Astrocyte (in vitro differentiated cells and primary cell): ENCODE data around the gene SLC16A2. TPM values are rescaled to one million over a fixed set of nuclear protein-coding genes. Genes with fewer than 3 reads are reported as not detected.

Source experiments
- DNase-seq: peaks from one replicate; pipeline ENCODE4 v3.0.0-alpha.2; 2010; ENCODE audit warnings: low read depth
- FAIRE-seq: peaks from 2 replicates; lab custom pipeline; 2011; peaks lifted over from hg19 to GRCh38; lab: Jason Lieb, UNC
- H2AFZ ChIP-seq: 2 replicates; pipeline ENCODE4 v1.6.0; 2012; ENCODE audit warnings: low read depth, low read length, inconsistent platforms
- H3K27ac ChIP-seq: 2 replicates; pipeline ENCODE4 v1.5.1; 2011; ENCODE audit warnings: low read depth, low read length, inconsistent platforms
- H3K27me3 ChIP-seq: 2 replicates; pipeline ENCODE4 v1.6.0; 2011; ENCODE audit warnings: low read length, inconsistent platforms; ENCODE audit not compliant: insufficient read depth
- H3K36me3 ChIP-seq: 2 replicates; pipeline ENCODE4 v1.5.1; 2011; ENCODE audit warnings: low read length, inconsistent platforms; ENCODE audit not compliant: insufficient read depth
- H3K4me1 ChIP-seq: 2 replicates; pipeline ENCODE4 v1.5.1; 2011; ENCODE audit warnings: low read length, inconsistent platforms; ENCODE audit not compliant: insufficient read depth
- H3K4me2 ChIP-seq: 2 replicates; pipeline ENCODE4 v1.6.0; 2012; ENCODE audit warnings: low read length, inconsistent platforms
- H3K4me3 ChIP-seq: 2 replicates; pipeline ENCODE4 v1.5.1; 2011; ENCODE audit warnings: low read depth, mild to moderate bottlenecking, low read length, inconsistent platforms; ENCODE audit not compliant: insufficient read depth
- H3K79me2 ChIP-seq: 2 replicates; pipeline ENCODE4 v1.6.0; 2012; ENCODE audit warnings: mild to moderate bottlenecking, low read length, inconsistent platforms; ENCODE audit not compliant: insufficient read depth
- H3K9ac ChIP-seq: 2 replicates; pipeline ENCODE4 v1.6.0; 2012; ENCODE audit warnings: mild to moderate bottlenecking, low read length, inconsistent platforms
- H3K9me3 ChIP-seq: 2 replicates; pipeline ENCODE4 v1.5.1; 2012; ENCODE audit warnings: low read depth, mild to moderate bottlenecking, low read length, inconsistent platforms; ENCODE audit not compliant: insufficient read depth
- H4K20me1 ChIP-seq: 2 replicates; pipeline ENCODE4 v1.6.0; 2012; ENCODE audit warnings: low read length, inconsistent platforms; ENCODE audit not compliant: insufficient read depth
- H3K27ac Mint-ChIP-seq: one replicate; pipeline ENCODE4 v1.8.0; 2021; ENCODE audit warnings: mild to moderate bottlenecking, mixed read lengths; ENCODE audit not compliant: unreplicated experiment
- H3K27me3 Mint-ChIP-seq: one replicate; pipeline ENCODE4 v1.8.0; 2021; ENCODE audit warnings: low read depth, mixed read lengths; ENCODE audit not compliant: unreplicated experiment
- H3K36me3 Mint-ChIP-seq: one replicate; pipeline ENCODE4 v1.8.0; 2021; ENCODE audit warnings: low read depth, mixed read lengths; ENCODE audit not compliant: unreplicated experiment
- H3K4me1 Mint-ChIP-seq: one replicate; pipeline ENCODE4 v1.8.0; 2021; ENCODE audit warnings: low read depth, mixed read lengths; ENCODE audit not compliant: unreplicated experiment
- H3K4me3 Mint-ChIP-seq: one replicate; pipeline ENCODE4 v1.8.0; 2021; ENCODE audit warnings: mild to moderate bottlenecking, moderate library complexity, mixed read lengths; ENCODE audit not compliant: unreplicated experiment
- H3K9me3 Mint-ChIP-seq: one replicate; pipeline ENCODE4 v1.8.0; 2021; ENCODE audit warnings: mild to moderate bottlenecking, mixed read lengths; ENCODE audit not compliant: unreplicated experiment
- EZH2 ChIP-seq: IDR thresholded peaks from 2 replicates; pipeline ENCODE4 v1.6.1; 2012; ENCODE audit warnings: mild to moderate bottlenecking, low read length, inconsistent platforms; ENCODE audit not compliant: insufficient read depth
- total RNA-seq: library from RNA; stranded (reverse); gene quantifications from 2 replicates; pipeline ENCODE4 v1.2.1, GENCODE V29; 2021
- TF ChIP-seq, protein P1 (sequence below): IDR thresholded peaks from 2 replicates; pipeline ENCODE4 v1.5.1; 2011; ENCODE audit warnings: low read depth, mild to moderate bottlenecking, inconsistent platforms, low read length, moderate library complexity; ENCODE audit not compliant: insufficient read depth

Gene SLC16A2
- total RNA-seq, 1 donor from 2014 or later, result 21.1 TPM

DNA sequence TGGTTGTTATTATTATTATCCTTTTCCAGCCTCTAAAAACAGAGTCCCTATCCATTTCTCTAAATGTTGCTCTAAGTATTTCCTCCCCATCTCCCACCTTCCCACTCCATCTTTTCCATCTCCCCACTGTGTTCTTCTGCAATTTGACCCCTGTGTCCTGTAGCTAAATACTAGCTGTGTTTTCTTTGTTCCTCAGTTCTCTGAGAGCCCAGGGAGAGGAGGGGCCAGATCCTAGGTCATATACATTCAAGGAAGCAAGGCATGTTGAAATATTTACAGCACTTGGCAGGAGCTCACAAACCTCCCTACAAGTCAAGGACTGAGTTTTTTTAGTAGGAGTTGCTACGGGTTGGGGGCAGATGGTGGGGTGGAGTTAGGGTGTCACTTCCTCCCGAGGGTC is 10.5 kb downstream of the SLC16A2 start:
- H3K4me3 Mint-ChIP-seq, result no peak overlapping the region

DNA sequence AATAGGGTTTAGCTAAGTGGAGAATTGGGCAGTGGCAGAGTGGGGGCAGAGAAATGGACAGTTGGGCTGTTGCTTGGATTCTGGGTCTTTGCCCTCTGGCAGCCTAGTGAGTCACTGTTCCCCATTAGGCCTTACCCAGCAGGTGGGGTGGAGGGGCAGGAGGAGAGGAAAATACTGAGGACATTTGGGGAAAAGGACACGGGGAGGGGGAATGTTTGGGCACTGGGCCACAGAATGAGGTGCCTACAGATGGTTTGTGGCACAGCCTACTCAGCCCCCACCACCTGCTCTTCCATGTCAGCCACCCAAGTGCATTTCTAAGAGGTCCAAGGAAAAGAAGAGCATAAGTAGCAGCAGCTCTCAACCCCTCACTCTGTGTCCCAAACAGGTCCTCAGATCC is 13.0 kb downstream of the SLC16A2 start:
- Histone ChIP-seq H3K9me3 (no peaks in the 10 kb centered on the region), H3K9ac (no peak overlapping the region), H3K4me2 (no peak overlapping the region), H3K4me1 (no peaks in the 10 kb centered on the region), H3K36me3 (no peaks in the 10 kb centered on the region), H2AFZ (no peak overlapping the region), H3K4me3 (no peak overlapping the region), H3K27me3 (no peaks in the 10 kb centered on the region), H4K20me1 (no peaks in the 10 kb centered on the region), H3K27ac (no peak overlapping the region), H3K79me2 (no peaks in the 10 kb centered on the region)
- Mint-ChIP-seq H3K36me3 (no peaks in the 10 kb centered on the region), H3K4me1 (no peaks in the 10 kb centered on the region), H3K9me3 (no peaks in the 10 kb centered on the region), H3K27ac (no peak overlapping the region), H3K4me3 (no peak overlapping the region), H3K27me3 (no peaks in the 10 kb centered on the region)
- DNase-seq (no peak), FAIRE-seq (no peak)
- TF ChIP-seq, protein P1, sequence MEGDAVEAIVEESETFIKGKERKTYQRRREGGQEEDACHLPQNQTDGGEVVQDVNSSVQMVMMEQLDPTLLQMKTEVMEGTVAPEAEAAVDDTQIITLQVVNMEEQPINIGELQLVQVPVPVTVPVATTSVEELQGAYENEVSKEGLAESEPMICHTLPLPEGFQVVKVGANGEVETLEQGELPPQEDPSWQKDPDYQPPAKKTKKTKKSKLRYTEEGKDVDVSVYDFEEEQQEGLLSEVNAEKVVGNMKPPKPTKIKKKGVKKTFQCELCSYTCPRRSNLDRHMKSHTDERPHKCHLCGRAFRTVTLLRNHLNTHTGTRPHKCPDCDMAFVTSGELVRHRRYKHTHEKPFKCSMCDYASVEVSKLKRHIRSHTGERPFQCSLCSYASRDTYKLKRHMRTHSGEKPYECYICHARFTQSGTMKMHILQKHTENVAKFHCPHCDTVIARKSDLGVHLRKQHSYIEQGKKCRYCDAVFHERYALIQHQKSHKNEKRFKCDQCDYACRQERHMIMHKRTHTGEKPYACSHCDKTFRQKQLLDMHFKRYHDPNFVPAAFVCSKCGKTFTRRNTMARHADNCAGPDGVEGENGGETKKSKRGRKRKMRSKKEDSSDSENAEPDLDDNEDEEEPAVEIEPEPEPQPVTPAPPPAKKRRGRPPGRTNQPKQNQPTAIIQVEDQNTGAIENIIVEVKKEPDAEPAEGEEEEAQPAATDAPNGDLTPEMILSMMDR, result no peak
- no peak for TF ChIP-seq EZH2

More for the DNA sequence above, 10.5 kb downstream of the SLC16A2 start:
- no peak for DNase-seq
- Mint-ChIP-seq H3K4me1 (no peaks in the 10 kb centered on the region), H3K9me3 (no peaks in the 10 kb centered on the region), H3K27me3 (no peaks in the 10 kb centered on the region), H3K36me3 (no peaks in the 10 kb centered on the region), H3K27ac (no peak overlapping the region)
- FAIRE-seq, result no peak
- TF ChIP-seq EZH2, result no peak
- TF ChIP-seq, protein P1, result no peak
- Histone ChIP-seq H4K20me1 (no peaks in the 10 kb centered on the region), H3K27me3 (no peaks in the 10 kb centered on the region), H3K9ac (no peak overlapping the region), H3K9me3 (no peaks in the 10 kb centered on the region), H3K36me3 (no peaks in the 10 kb centered on the region), H3K4me2 (no peak overlapping the region), H3K4me3 (no peak overlapping the region), H3K27ac (no peak overlapping the region), H3K79me2 (no peaks in the 10 kb centered on the region), H3K4me1 (no peaks in the 10 kb centered on the region), H2AFZ (no peak overlapping the region)

DNA sequence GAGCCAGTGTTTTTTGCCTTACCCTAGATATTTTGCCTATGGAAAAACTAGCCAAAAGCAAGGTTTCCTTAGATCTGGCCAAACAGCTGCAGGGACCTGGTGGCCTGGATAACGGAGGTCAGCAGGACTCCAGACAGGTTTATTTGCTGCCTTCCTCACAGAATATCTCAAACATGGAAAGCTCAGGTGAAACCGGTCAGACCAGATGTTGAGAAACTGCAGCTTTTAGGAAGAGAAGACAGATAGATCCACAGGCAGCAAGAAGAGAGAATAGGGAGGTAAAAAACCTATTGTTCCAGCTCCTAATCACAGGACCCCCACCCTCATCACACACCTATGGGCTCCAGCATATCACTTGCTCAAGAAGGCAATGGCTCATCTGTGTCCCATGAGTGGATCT is 16.2 kb downstream of the SLC16A2 start:
- Histone ChIP-seq H4K20me1 (no peaks in the 10 kb centered on the region), H3K36me3 (no peaks in the 10 kb centered on the region), H3K9me3 (no peaks in the 10 kb centered on the region), H3K79me2 (no peaks in the 10 kb centered on the region), H3K4me1 (no peaks in the 10 kb centered on the region), H3K4me2 (no peak overlapping the region), H3K4me3 (no peak overlapping the region), H2AFZ (no peak overlapping the region), H3K27me3 (no peaks in the 10 kb centered on the region), H3K9ac (no peak overlapping the region), H3K27ac (no peak overlapping the region)
- no peak for FAIRE-seq
- Mint-ChIP-seq H3K27ac (no peak overlapping the region), H3K27me3 (no peaks in the 10 kb centered on the region), H3K9me3 (no peaks in the 10 kb centered on the region), H3K4me1 (no peaks in the 10 kb centered on the region), H3K36me3 (no peaks in the 10 kb centered on the region), H3K4me3 (no peak overlapping the region)
- no peak for TF ChIP-seq EZH2
- TF ChIP-seq, protein P1, result no peak
- DNase-seq, result no peak
